Jurkat, Clone E6-1 (cell line): ENCODE results near the gene GABARAP.

Experiments
- DNase-seq: peaks from one replicate; pipeline ENCODE4 v3.0.0-alpha.2; 2011; ENCODE audit warnings: low read depth, low spot score
- H3K4me3 ChIP-seq: 2 replicates; pipeline ENCODE4 v1.5.1; 2011; ENCODE audit warnings: mild to moderate bottlenecking, low read length, control low read depth, moderate library complexity

Gene GABARAP

GRCh38 chr17:7225711-7226331 is 16.4 kb downstream of the GABARAP start:
- no peak overlapping the region for H3K4me3 ChIP-seq
- DNase-seq = no peak

DNA sequence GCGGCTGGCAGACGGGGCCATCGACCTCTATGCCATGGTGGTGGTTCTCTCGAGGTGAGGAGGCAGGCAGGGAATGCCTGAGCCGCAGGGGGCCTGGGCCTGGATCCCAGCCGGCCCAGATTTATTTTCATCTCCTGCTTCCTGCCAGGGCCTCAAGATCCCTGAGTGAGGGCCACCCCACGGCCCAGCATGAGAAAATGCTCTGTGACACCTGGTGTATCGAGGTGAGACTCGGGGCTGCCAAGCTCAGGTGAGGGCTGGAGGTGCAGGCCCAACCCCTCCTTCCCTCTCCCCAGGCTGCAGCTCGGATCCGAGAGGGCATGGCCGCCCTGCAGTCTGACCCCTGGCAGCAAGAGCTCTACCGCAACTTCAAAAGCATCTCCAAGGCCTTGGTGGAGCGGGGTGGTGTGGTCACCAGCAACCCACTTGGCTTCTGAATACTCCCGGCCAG is 17.6 kb downstream of the GABARAP start:
- H3K4me3 ChIP-seq = no peak overlapping the region
- no peak for DNase-seq

DNA sequence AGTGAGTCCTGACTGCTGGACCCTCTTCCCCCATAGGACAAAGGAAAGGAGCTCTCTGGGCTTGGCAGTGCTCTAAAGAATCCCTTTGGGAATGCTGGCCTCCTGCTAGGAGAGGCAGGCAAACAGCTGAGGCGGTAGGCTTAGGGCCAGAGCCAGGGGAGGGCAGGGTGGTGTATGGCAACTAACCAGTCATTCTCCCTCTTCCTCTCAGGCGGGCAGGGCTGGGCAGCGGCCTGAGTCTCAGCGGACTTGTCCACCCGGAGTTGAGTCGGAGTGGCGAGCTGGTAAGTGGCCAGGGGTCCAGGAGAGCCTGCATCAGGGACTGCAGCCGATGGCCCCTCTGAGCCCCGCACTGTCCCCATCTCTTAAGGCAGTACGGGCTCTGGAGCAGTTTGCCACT is 18.1 kb downstream of the GABARAP start:
- DNase-seq = no peak
- no peak overlapping the region for H3K4me3 ChIP-seq

DNA sequence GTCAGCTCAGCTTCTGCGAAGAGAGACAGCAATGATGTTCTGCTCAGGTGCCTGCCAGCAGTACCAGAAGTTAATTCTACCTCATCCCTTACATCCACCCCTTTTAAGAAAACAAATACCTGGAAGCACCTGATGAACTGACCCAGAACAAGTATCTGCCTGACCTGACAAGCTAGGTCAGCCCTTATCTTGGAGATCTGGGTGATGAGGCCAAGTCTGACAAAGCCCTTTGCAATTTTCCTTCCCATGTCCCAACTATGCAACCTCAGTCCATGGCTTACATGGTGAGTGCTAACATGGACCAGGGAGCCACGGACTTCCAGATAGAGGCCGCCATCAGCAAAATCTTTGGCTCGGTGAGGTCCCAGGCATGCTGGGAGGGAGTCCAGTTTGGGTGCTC is 18.9 kb downstream of the GABARAP start:
- H3K4me3 ChIP-seq = no peak overlapping the region
- DNase-seq = no peak

GRCh38 chr17:7222972-7223292 is 19.3 kb downstream of the GABARAP start:
- H3K4me3 ChIP-seq = no peak overlapping the region
- DNase-seq = no peak

- H3K4me3 ChIP-seq = no peak overlapping the region
- DNase-seq = no peak
Measured at GRCh38 chr17:7222093-7222971, 19.9 kb downstream of the GABARAP start.

- H3K4me3 ChIP-seq = no peak overlapping the region
- DNase-seq = no peak
Measured at GRCh38 chr17:7221278-7222092, 20.8 kb downstream of the GABARAP start.

- H3K4me3 ChIP-seq = peak overlapping the region; percentile 85
Measured at GRCh38 chr17:7220593-7221277, 21.5 kb downstream of the GABARAP start.

GRCh38 chr17:7219812-7220592 is 22.2 kb downstream of the GABARAP start, which contains the start of the genes ACADVL and DLG4:
ACADVL (plus strand) TSS chr17:7219938; CDS start chr17:7219985, 47 bp downstream.
DLG4 (minus strand) TSS chr17:7219836.
- H3K4me3 ChIP-seq = peak within 1 kb of the TSS; percentile 85
- DNase-seq = no peak

More at GRCh38 chr17:7220593-7221277, 21.5 kb downstream of the GABARAP start:
- no peak for DNase-seq

GRCh38 chr17:7219229-7219811 is 22.9 kb downstream of the GABARAP start:
- no peak for DNase-seq
- peak overlapping the region; percentile 85 for H3K4me3 ChIP-seq

GRCh38 chr17:7218758-7219157 is 23.5 kb downstream of the GABARAP start:
- no peak for DNase-seq
- peak overlapping the region; percentile 85 for H3K4me3 ChIP-seq

- DNase-seq = no peak
- H3K4me3 ChIP-seq = peak overlapping the region; percentile 47
Measured at GRCh38 chr17:7218166-7218565, 24.1 kb downstream of the GABARAP start.

DNA sequence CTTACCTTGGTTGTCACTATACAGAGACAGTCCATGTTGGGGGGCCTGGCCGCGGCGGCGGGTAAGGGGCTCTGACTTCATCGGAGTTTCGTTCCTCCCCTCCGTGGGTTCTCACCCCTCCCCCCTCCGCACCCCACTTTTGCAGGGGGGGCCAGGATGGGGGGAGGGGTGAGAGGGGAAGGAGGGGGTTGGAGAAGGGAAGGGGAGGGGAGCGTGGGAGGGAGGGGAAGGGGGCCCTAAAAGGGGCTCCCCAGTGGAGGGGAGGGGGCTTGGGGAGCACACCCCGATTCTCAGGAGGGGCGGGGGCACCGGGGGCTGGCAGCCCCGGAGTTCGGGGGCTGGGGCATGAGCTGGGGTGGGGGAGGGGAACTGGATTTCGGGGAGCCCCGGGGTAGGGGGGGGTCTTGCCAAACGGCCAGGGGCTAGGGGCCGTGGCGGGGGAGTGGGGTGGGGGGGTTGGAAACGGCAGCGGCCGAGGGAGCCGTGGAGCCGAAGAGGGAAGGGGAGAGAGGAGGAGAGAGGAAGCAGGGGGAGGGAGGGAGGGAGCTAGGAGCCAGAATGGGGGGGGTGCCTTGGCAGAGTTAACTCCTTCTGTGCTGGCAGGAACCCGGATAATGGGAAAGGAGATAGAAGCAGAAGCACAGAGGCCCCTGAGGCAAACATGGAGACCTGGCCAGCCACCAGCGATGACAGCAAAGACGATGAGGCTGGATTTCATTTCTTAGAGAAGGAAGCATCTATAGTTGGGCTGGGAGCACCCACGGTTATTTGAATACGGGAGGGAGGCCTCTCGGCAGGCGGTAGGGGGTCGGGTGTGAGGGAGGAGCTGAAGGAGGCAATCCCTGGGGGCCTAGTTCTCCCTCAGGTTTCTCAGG is 24.9 kb downstream of the GABARAP start:
- peak overlapping the region; percentile 47 for H3K4me3 ChIP-seq

GRCh38 chr17:7216242-7217112 is 25.8 kb downstream of the GABARAP start:
- DNase-seq = no peak
- H3K4me3 ChIP-seq = peak overlapping the region; percentile 47

More for the DNA sequence above, 24.9 kb downstream of the GABARAP start:
- DNase-seq = peak; percentile 67

DNA sequence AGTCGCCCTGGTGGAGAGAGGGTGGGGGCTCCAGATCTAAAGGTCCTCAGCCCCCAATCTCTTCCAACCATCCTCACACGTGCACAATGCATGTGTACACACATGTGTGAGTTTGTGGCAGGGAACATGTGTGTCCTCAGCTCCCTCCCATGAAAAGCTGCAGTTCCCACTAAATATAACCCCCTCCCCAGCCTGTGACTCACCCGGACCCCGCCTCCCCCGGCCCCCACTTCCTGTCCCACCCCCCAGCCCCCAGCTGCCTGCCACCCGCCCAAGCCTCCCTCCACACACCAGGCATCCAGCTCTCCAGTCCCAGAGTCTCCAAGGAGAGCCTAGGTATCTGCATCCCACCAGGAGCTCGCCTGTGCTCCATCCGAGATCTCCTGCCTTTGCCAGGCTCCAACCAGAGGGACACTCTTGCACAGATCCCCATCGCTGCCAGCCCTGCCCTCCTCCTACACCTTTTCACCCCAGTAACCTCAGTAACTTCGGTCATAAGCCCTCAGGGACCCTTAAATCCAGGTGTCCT is 26.5 kb downstream of the GABARAP start:
- DNase-seq = no peak
- H3K4me3 ChIP-seq = peak overlapping the region; percentile 49

DNA sequence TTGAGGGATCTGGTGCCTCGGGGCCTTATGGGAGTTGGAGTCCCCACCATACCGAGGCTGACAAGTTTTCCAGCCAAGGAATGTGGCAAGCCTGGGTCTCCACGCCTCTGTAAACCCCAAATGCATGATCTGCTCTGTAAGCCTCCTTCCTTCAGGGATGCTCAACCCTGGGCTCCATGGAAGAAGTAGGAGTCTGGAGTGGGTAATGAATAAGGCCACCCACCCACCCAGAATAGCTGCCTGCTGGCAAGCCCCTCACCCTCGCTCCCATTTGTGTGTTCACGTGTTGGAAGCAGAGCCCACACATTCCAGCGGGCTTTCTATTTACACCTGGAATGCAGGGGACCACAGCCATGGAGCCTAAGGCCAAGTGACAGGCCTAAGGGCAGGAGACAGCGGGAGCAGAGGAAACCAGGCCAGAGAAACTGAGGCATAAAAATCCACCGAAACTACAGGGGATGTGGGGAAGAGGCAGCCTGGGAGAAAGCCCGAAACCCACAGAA is 27.1 kb downstream of the GABARAP start:
- peak overlapping the region; percentile 49 for H3K4me3 ChIP-seq
- DNase-seq = no peak
